Testis (tissue), 3 donors: Measurements from ENCODE around the gene EIF1. TPM values are rescaled to one million over a fixed set of nuclear protein-coding genes. Genes with fewer than 3 reads are reported as not detected.

Experiments
- DNase-seq: peaks from one replicate; pipeline ENCODE4 v3.0.0-alpha.2; 2019
- H3K27ac ChIP-seq, 2 donors: fragments of 200-600 bp; sonication (generic); one replicate each; pipeline ENCODE4 v1.5.1; 2019
- H3K27me3 ChIP-seq: fragments of 200-600 bp; sonication (generic); one replicate; pipeline ENCODE4 v1.5.1; 2019
- H3K36me3 ChIP-seq: fragments of 200-600 bp; sonication (generic); one replicate; pipeline ENCODE4 v1.5.1; 2017; ENCODE audit warnings: low read depth; ENCODE audit errors: missing control alignments
- H3K4me1 ChIP-seq: fragments of 200-600 bp; sonication (generic); one replicate; pipeline ENCODE4 v1.5.1; 2019
- H3K4me3 ChIP-seq, 2 donors: fragments of 200-600 bp; sonication (generic); one replicate each; pipeline ENCODE4 v1.5.1; 2017 to 2019
- H3K9me3 ChIP-seq: fragments of 200-600 bp; sonication (generic); one replicate; pipeline ENCODE4 v1.5.1; 2017
- CTCF ChIP-seq, 3 experiments: fragments of 450-650 bp in 2 of 3; fragments of 200-600 bp in 1 of 3; sonication (generic) in 1 of 3; IDR thresholded peaks; one replicate each; pipeline ENCODE4 v1.5.1; 2016 to 2019; ENCODE audit warnings: antibody characterized with exemption in 3 of 3, mild to moderate bottlenecking in 2 of 3, moderate library complexity in 1 of 3
- POLR2A ChIP-seq: fragments of 450-650 bp; IDR thresholded peaks from one replicate; pipeline ENCODE4 v1.6.1; 2017; ENCODE audit warnings: antibody characterized with exemption, mild to moderate bottlenecking, moderate library complexity
- WGBS, 2 donors: methylation state at CpG; one replicate each; pipeline ENCODE4 v1.1.5; 2018; 5-methylcytosine and 5-hydroxymethylcytosine counted together
- intact Hi-C: fragments of 100-400 bp; cut with DNase I; formaldehyde crosslinking; loops from one replicate; pipeline ENCODE4 v1.15.1; 2023; ENCODE audit warnings: low total_unique reads
- polyA plus RNA-seq: library from polyadenylated mRNA; stranded (reverse); fragments of 350-450 nt; fragmentation: Illumina TruSeq; extraction: RNeasy Lipid Tissue Mini Kit (QIAGEN cat#74804); gene quantifications from one replicate; pipeline ENCODE4 v1.2.3, GENCODE V29; 2014; ENCODE audit warnings: low read depth, low replicate concordance; ENCODE audit not compliant: insufficient read depth
- total RNA-seq, 2 donors: library from RNA; depleted of rRNA; stranded (reverse); fragments of >200 nt; gene quantifications; one replicate each; pipeline ENCODE4 v1.2.3, GENCODE V29; 2016

EIF1 gene
- total and polyA plus RNA-seq, 3 donors from 2014 or later: 274 to 1,078 (median 338) TPM

- TF ChIP-seq CTCF (IDR thresholded peaks at IDR 0.05): no peak
- TF ChIP-seq POLR2A: no peak
- H3K9me3 ChIP-seq: no peaks in the 10 kb centered on the region
- no peaks in the 10 kb centered on the region for H3K4me1 ChIP-seq
- H3K27ac ChIP-seq: peak overlapping the region in 1 of 2 donors; percentile 59
- intact Hi-C loops: no loop called here
- H3K27me3 ChIP-seq: no peaks in the 10 kb centered on the region
- 52 to 62% methylated on average over 6 of the region's 6 CpGs for WGBS, 2 donors
- no peak for DNase-seq
- no peak overlapping the region for H3K4me3 ChIP-seq
- no peaks in the 10 kb centered on the region for H3K36me3 ChIP-seq
Observed at GRCh38 chr17:41678907-41679739, 9.6 kb upstream of the EIF1 start.

DNA sequence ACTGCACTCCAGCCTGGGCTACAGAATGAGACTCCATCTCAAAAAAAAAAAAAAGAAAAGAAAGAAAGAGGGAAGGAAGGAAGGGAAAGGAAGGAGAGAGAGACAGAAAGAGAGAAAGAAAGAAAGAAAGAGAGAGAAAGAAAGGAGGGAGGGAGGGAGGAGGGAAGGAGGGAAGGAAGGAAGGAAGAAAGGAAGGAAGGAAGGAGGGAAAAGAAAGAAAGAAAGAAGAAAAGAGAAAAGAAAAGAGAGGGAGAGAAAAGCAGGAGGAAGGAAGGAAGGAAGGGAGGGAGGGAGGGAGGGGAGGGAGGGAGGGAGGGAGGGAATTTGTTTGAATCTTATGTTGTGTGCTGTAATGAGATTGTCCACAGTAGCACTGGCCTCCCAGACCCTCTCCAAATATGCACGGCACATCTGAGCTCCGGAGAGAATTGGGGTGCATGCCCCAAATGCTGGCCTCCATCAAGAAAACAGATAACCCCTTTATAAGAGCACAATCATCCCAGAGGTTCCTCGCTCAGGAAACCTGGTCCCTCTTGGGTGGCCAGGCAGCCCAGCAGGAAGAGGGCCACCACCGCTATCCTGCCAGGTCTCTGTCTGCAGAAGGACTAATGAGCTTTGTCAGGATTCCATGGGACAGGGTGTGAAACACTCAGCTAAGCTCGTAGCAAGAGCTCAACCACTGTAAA is 8.8 kb upstream of the EIF1 start:
- no peak overlapping the region for H3K27ac ChIP-seq
- no peak overlapping the region for H3K4me3 ChIP-seq
- 52 to 59% methylated on average over 5 of the region's 5 CpGs for WGBS, 2 donors
- H3K27me3 ChIP-seq: no peaks in the 10 kb centered on the region
- H3K36me3 ChIP-seq: no peaks in the 10 kb centered on the region
- TF ChIP-seq CTCF (IDR thresholded peaks at IDR 0.05) (no peak), POLR2A (no peak)
- intact Hi-C loops: no loop called here
- H3K9me3 ChIP-seq: no peaks in the 10 kb centered on the region
- no peaks in the 10 kb centered on the region for H3K4me1 ChIP-seq
- no peak for DNase-seq

DNA sequence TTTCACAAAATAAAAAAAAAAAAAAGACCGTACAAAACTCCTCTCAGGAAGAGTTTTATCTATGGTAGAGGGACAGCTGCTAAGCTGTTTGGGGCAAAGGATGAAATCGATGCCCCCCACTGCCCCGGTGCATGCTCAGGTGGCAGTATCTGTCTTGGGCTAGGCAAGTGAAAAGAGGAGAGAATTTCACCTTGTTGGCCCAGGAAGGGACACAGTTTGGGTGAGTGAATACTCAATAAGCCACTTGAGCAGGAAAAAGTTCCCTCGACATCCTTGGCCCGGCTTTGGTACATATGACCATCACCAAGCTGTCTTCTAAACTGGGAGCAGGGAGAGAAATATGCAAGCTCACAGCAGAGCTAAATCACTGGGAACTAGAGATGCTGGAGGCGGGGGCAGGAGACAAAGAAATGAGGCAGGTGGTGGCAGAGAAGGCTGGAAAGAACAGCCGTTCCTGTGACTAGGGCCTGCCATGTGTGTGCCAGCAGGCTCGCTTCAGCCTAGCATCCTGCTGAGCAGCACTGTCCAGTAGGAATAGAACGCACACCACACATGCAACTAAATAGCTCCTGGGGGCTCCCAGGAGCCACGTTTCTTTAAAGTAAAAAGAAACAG is 8.2 kb upstream of the EIF1 start:
- no peak overlapping the region for H3K4me3 ChIP-seq
- H3K9me3 ChIP-seq: no peaks in the 10 kb centered on the region
- no peak overlapping the region for H3K27ac ChIP-seq
- TF ChIP-seq POLR2A: no peak
- TF ChIP-seq CTCF (IDR thresholded peaks at IDR 0.05): no peak
- intact Hi-C loops: no loop called here
- 77 to 84% methylated on average over 10 of the region's 10 CpGs for WGBS, 2 donors
- no peaks in the 10 kb centered on the region for H3K36me3 ChIP-seq
- H3K27me3 ChIP-seq: no peaks in the 10 kb centered on the region
- no peak for DNase-seq
- no peaks in the 10 kb centered on the region for H3K4me1 ChIP-seq

GRCh38 chr17:41681776-41682175 is 6.9 kb upstream of the EIF1 start:
- H3K4me1 ChIP-seq: no peaks in the 10 kb centered on the region
- no peaks in the 10 kb centered on the region for H3K27me3 ChIP-seq
- no peak overlapping the region for H3K27ac ChIP-seq
- DNase-seq: no peak
- H3K36me3 ChIP-seq: no peaks in the 10 kb centered on the region
- no peak overlapping the region for H3K4me3 ChIP-seq
- 90 to 91% methylated on average over 3 of the region's 3 CpGs for WGBS, 2 donors
- H3K9me3 ChIP-seq: no peaks in the 10 kb centered on the region
- intact Hi-C loops: no loop called here
- TF ChIP-seq POLR2A (no peak), CTCF (IDR thresholded peaks at IDR 0.05) (no peak)
